Smooth muscle cell (in vitro differentiated cells): ENCODE data around the gene OXA1L. TPM values are rescaled to one million over a fixed set of nuclear protein-coding genes. Genes with fewer than 3 reads are reported as not detected.

Experiments
- DNase-seq: peaks from one replicate; lab custom pipeline; 2025; ENCODE audit not compliant: unreplicated experiment; lab: John Stamatoyannopoulos, UW
- H2AFZ ChIP-seq: fragments of 200-600 bp; sonication (generic); 2 replicates; pipeline ENCODE4 v1.6.0; 2016; ENCODE audit warnings: antibody characterized with exemption, low read depth, mild to moderate bottlenecking
- H3F3A ChIP-seq: fragments of 200-600 bp; sonication (generic); 2 replicates; pipeline ENCODE4 v1.6.0; 2017; ENCODE audit warnings: antibody characterized with exemption, low read depth
- H3K27ac ChIP-seq: fragments of 200-600 bp; sonication (generic); 2 replicates; pipeline ENCODE4 v1.5.1; 2016; ENCODE audit warnings: low read depth, mild to moderate bottlenecking
- H3K27me3 ChIP-seq: fragments of 200-600 bp; sonication (generic); 2 replicates; pipeline ENCODE4 v1.6.1; 2016; ENCODE audit warnings: low read depth, mild to moderate bottlenecking
- H3K36me3 ChIP-seq: fragments of 200-600 bp; sonication (generic); 2 replicates; pipeline ENCODE4 v1.5.1; 2016; ENCODE audit warnings: low read depth
- H3K4me1 ChIP-seq: fragments of 200-600 bp; sonication (generic); 2 replicates; pipeline ENCODE4 v1.5.1; 2016; ENCODE audit warnings: low read depth
- H3K4me2 ChIP-seq: fragments of 200-600 bp; sonication (generic); 2 replicates; pipeline ENCODE4 v1.6.0; 2016; ENCODE audit warnings: mild to moderate bottlenecking
- H3K4me3 ChIP-seq: fragments of 200-600 bp; sonication (generic); 2 replicates; pipeline ENCODE4 v1.5.1; 2016; ENCODE audit warnings: mild to moderate bottlenecking
- H3K79me2 ChIP-seq: fragments of 200-600 bp; sonication (generic); 2 replicates; pipeline ENCODE4 v1.6.0; 2016; ENCODE audit warnings: low read depth, mild to moderate bottlenecking
- H3K9ac ChIP-seq: fragments of 200-600 bp; sonication (generic); 2 replicates; pipeline ENCODE4 v1.6.0; 2016; ENCODE audit warnings: low read depth
- H3K9me3 ChIP-seq: fragments of 200-600 bp; sonication (generic); replicated peaks from 2 replicates; pipeline ENCODE4 v1.5.1; 2016; ENCODE audit warnings: low read depth
- H4K20me1 ChIP-seq: fragments of 200-600 bp; sonication (generic); 2 replicates; pipeline ENCODE4 v1.6.0; 2016; ENCODE audit warnings: low read depth
- WGBS: methylation state at CpG from one replicate; pipeline ENCODE4 v1.1.7; 2016; ENCODE audit warnings: low lambda C conversion rate; 5-methylcytosine and 5-hydroxymethylcytosine counted together
- polyA plus RNA-seq: library from polyadenylated mRNA; unstranded; fragments of >200 nt; fragmentation: Nextera tagmentation; extraction: Ambion mirVana; gene quantifications from 2 replicates; pipeline ENCODE4 v1.2.1, GENCODE V29; 2016
- total RNA-seq: library from RNA; depleted of rRNA; stranded (reverse); fragments of >200 nt; gene quantifications from 2 replicates; pipeline ENCODE4 v1.2.3, GENCODE V29; 2014
- TF ChIP-seq, protein P1 (sequence below): fragments of 200-600 bp; sonication (generic); IDR thresholded peaks from 2 replicates; pipeline ENCODE4 v1.5.1; 2017; ENCODE audit warnings: borderline replicate concordance, mild to moderate bottlenecking, antibody characterized with exemption; ENCODE audit not compliant: insufficient read depth, poor library complexity, severe bottlenecking

The OXA1L gene
- total and polyA plus RNA-seq, 2 experiments from 2014 or later: 55.9 to 93.8 TPM

GRCh38 chr14:22778084-22778483 lies 11.6 kb downstream of the OXA1L start:
- WGBS: 91% methylated on average over 2 of the region's 2 CpGs
- Histone ChIP-seq H3K4me2 (no peak overlapping the region), H3K4me3 (no peak overlapping the region), H3K4me1 (peaks cover 10% of the 10 kb centered on the region), H2AFZ (no peak overlapping the region), H3K27ac (no peak overlapping the region), H4K20me1 (no peaks in the 10 kb centered on the region), H3K9ac (no peak overlapping the region), H3F3A (peaks cover 28% of the 10 kb centered on the region), H3K9me3 (no peaks in the 10 kb centered on the region), H3K79me2 (no peaks in the 10 kb centered on the region), H3K27me3 (no peaks in the 10 kb centered on the region), H3K36me3 (no peaks in the 10 kb centered on the region)
- DNase-seq: no peak
- TF ChIP-seq, protein P1, sequence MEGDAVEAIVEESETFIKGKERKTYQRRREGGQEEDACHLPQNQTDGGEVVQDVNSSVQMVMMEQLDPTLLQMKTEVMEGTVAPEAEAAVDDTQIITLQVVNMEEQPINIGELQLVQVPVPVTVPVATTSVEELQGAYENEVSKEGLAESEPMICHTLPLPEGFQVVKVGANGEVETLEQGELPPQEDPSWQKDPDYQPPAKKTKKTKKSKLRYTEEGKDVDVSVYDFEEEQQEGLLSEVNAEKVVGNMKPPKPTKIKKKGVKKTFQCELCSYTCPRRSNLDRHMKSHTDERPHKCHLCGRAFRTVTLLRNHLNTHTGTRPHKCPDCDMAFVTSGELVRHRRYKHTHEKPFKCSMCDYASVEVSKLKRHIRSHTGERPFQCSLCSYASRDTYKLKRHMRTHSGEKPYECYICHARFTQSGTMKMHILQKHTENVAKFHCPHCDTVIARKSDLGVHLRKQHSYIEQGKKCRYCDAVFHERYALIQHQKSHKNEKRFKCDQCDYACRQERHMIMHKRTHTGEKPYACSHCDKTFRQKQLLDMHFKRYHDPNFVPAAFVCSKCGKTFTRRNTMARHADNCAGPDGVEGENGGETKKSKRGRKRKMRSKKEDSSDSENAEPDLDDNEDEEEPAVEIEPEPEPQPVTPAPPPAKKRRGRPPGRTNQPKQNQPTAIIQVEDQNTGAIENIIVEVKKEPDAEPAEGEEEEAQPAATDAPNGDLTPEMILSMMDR: no peak

DNA sequence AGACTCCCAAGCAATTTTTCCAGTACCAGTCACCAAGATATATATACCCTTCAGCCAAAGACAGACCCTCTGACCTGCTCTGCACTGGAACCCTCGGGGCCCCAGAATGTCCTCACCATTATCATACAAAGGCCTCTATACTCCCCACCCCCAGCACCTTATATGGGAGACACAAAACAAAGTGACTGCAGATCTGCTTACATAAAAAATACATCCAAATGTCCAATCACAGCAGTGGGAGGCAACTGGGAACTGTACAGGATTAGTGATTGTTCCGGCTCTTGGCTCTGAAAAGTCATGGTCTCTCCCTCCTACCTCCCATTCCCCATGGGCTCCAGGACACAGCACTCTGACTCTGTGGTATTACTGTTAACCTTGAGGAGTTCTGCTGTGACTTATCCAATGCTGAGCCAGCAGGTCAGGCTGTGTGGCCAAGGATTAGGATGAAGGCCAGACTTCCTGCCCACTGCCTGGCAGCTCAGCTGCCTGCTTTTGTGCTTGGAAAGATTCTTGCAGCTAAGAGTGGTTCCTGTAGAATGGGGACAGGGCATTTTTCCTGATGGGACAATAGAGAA lies 13.7 kb downstream of the OXA1L start:
- no peaks in the 10 kb centered on the region for H3K9me3 ChIP-seq
- no peak overlapping the region for H3K4me3 ChIP-seq
- WGBS: 19% methylated on average over 2 of the region's 2 CpGs
- H3K79me2 ChIP-seq: no peaks in the 10 kb centered on the region
- H3K27me3 ChIP-seq: no peaks in the 10 kb centered on the region
- H3K4me1 ChIP-seq: peaks cover 10% of the 10 kb centered on the region
- no peak for DNase-seq
- H3K36me3 ChIP-seq: no peaks in the 10 kb centered on the region
- H3K9ac ChIP-seq: no peak overlapping the region
- H3K4me2 ChIP-seq: peak overlapping the region; percentile 56
- H2AFZ ChIP-seq: no peak overlapping the region
- H3K27ac ChIP-seq: peak overlapping the region; percentile 77
- H4K20me1 ChIP-seq: no peaks in the 10 kb centered on the region
- H3F3A ChIP-seq: peaks cover 28% of the 10 kb centered on the region
- TF ChIP-seq, protein P1: no peak

DNA sequence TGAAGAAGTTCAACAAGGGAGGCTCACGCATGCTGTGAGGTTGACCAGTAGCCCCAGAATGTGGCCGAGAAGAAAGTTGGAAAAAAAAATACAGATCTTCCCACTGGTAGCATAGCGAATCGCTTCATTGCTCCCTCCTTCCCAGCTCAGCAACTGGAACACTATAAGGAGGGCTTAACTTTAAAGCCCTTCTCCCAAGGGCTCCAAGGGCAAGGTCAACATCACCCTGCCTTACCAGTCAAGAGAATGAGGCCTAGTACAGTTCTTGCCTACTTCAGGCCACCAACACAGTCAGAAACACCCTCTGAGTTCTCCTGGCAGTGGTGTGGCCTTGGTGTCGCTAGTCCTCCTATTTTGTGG lies 14.4 kb downstream of the OXA1L start:
- 86% methylated on average over 5 of the region's 5 CpGs for WGBS
- Histone ChIP-seq H3K36me3 (no peaks in the 10 kb centered on the region), H3K27ac (peak overlapping the region; percentile 77), H3K79me2 (no peaks in the 10 kb centered on the region), H3K27me3 (no peaks in the 10 kb centered on the region), H4K20me1 (no peaks in the 10 kb centered on the region), H3F3A (peaks cover 28% of the 10 kb centered on the region), H2AFZ (no peak overlapping the region), H3K9ac (no peak overlapping the region), H3K4me2 (peak overlapping the region; percentile 56), H3K9me3 (no peaks in the 10 kb centered on the region), H3K4me1 (peaks cover 10% of the 10 kb centered on the region), H3K4me3 (no peak overlapping the region)
- TF ChIP-seq, protein P1: no peak
- DNase-seq: no peak
